ENCODE data around the gene PTGER1. TPM values are rescaled to one million over a fixed set of nuclear protein-coding genes. Genes with fewer than 3 reads are reported as not detected.

Gene PTGER1
- total RNA-seq, 1 experiment from 2014 or later, result 0.63 TPM

DNA sequence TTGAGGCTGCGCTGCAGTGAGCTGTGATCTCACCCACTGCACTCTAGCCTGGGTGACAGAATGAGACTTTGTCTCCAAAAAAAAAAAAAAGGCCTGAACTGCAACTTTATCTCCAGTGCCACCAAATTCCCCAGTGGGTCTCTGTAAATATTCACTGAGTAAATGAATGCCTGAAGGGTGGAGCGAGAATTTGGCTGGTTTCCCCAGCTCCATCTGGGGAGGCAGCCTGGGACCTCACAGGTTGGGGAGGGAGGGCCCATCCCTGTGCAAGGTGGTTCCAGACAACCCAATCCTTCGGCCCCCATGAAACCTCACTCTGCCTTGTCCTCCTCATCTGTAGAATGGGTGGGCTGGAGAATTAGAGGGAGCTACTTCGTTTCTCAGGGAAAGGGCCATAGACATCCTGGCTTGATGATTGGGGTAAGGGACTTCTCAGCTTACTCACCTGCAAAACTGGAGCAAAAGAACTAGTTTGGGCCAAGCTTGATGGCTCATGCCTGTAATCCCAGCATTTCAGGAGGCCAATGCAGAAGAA is 46.2 kb downstream of the PTGER1 start:
- H3K23ac ChIP-seq (ENCODE audit: insufficient read length, low read depth, low read length), result no peak overlapping the region
- Mint-ChIP-seq H3K9me3 (no peaks in the 10 kb centered on the region; a peak in 1 of 5 replicates), H3K4me3 (no peak overlapping the region), H3K27ac (no peak overlapping the region), H3K27me3 (ENCODE audit: low read depth) (peaks cover 20% of the 10 kb centered on the region), H3K4me1 (peaks cover 6 to 7% of the 10 kb centered on the region in 2 experiments; a peak in 3 of 4 replicates), H3K36me3 (ENCODE audit: insufficient read depth in 1 of 3, low read depth in 3 of 3) (no peaks in the 10 kb centered on the region)
- no peak overlapping the region for H3K9ac ChIP-seq (ENCODE audit: extremely low read depth, insufficient read length, low read length)
- no peak overlapping the region for H4K91ac ChIP-seq (ENCODE audit: insufficient read length, low read depth, low read length)
- H3K27ac ChIP-seq (ENCODE audit: insufficient read length, low read depth, low read length), result no peak overlapping the region
- no peak overlapping the region for H2BK120ac ChIP-seq (ENCODE audit: low read depth, low read length, poor library complexity, severe bottlenecking)
- TF ChIP-seq, protein P1, sequence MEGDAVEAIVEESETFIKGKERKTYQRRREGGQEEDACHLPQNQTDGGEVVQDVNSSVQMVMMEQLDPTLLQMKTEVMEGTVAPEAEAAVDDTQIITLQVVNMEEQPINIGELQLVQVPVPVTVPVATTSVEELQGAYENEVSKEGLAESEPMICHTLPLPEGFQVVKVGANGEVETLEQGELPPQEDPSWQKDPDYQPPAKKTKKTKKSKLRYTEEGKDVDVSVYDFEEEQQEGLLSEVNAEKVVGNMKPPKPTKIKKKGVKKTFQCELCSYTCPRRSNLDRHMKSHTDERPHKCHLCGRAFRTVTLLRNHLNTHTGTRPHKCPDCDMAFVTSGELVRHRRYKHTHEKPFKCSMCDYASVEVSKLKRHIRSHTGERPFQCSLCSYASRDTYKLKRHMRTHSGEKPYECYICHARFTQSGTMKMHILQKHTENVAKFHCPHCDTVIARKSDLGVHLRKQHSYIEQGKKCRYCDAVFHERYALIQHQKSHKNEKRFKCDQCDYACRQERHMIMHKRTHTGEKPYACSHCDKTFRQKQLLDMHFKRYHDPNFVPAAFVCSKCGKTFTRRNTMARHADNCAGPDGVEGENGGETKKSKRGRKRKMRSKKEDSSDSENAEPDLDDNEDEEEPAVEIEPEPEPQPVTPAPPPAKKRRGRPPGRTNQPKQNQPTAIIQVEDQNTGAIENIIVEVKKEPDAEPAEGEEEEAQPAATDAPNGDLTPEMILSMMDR (conservative IDR thresholded peaks at IDR 0.05), result no peak
- H3K4ac ChIP-seq (ENCODE audit: low read depth, low read length), result no peak overlapping the region
- no peak overlapping the region for H2AFZ ChIP-seq (ENCODE audit: low read length)
- no peak overlapping the region for H3K4me2 ChIP-seq (ENCODE audit: insufficient read depth, insufficient read length, low read length)
- H4K20me1 ChIP-seq (ENCODE audit: control insufficient read depth, insufficient read depth, insufficient read length), result no peaks in the 10 kb centered on the region
- no peaks in the 10 kb centered on the region for H3K4me1 ChIP-seq (ENCODE audit: insufficient read depth, low read length)
- no peak overlapping the region for H3K18ac ChIP-seq (ENCODE audit: insufficient read length, low read depth, low read length)
- H3K23me2 ChIP-seq (ENCODE audit: insufficient read length, low read depth, low read length, poor library complexity, severe bottlenecking), result peaks cover 6% of the 10 kb centered on the region
- H4K5ac ChIP-seq (ENCODE audit: insufficient read length, low read depth, low read length), result no peak overlapping the region
- no CpG with 5 or more reads among the region's 4 CpGs for WGBS (ENCODE audit: extremely low coverage, insufficient read length, low lambda C conversion rate)
- H4K8ac ChIP-seq (replicated peaks; ENCODE audit: insufficient read length, low read depth, low read length), result no peak overlapping the region
- no peak overlapping the region for H2BK15ac ChIP-seq (ENCODE audit: low read depth, low read length)
- no peak overlapping the region for H3K56ac ChIP-seq (ENCODE audit: insufficient read length, low read depth, low read length)
- H3T11ph ChIP-seq (ENCODE audit: low read length), result no peak overlapping the region
- no peaks in the 10 kb centered on the region for H3K27me3 ChIP-seq (ENCODE audit: insufficient read depth, low read length)
- H2BK12ac ChIP-seq (ENCODE audit: insufficient read length, low read depth, low read length), result no peak overlapping the region
- no peak overlapping the region for H2BK20ac ChIP-seq (ENCODE audit: low read depth, low read length, poor library complexity, severe bottlenecking)
- no peaks in the 10 kb centered on the region for H3K9me3 ChIP-seq (ENCODE audit: control insufficient read depth, low read depth, low read length)
- H2BK5ac ChIP-seq (ENCODE audit: insufficient read length, low read length), result no peak overlapping the region
- no peaks in the 10 kb centered on the region for H3K79me1 ChIP-seq (ENCODE audit: insufficient read depth, low read depth, low read length, poor library complexity, severe bottlenecking)
- H3K79me2 ChIP-seq (ENCODE audit: insufficient read depth, low read length), result 0 out of 2 replicates have a peak, but pooled peaks cover under 1% of the 10 kb centered on the region
- no peak overlapping the region for H3K14ac ChIP-seq (ENCODE audit: insufficient read depth, low read length)
- DNase-seq, result no peak
- H2AK5ac ChIP-seq (ENCODE audit: insufficient read length, low read length), result no peak overlapping the region
